HG03045 (cell line): Measurements from ENCODE around the gene TTPAL.

ENCODE experiments used
- ATAC-seq: cut with Tn5 transposase; IDR thresholded peaks from one replicate; pipeline ENCODE4 v1.9.1; 2021; ENCODE audit warnings: mild to moderate bottlenecking, moderate library complexity; ENCODE audit not compliant: unreplicated experiment

TTPAL gene, protein sequence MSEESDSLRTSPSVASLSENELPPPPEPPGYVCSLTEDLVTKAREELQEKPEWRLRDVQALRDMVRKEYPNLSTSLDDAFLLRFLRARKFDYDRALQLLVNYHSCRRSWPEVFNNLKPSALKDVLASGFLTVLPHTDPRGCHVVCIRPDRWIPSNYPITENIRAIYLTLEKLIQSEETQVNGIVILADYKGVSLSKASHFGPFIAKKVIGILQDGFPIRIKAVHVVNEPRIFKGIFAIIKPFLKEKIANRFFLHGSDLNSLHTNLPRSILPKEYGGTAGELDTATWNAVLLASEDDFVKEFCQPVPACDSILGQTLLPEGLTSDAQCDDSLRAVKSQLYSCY

DNA sequence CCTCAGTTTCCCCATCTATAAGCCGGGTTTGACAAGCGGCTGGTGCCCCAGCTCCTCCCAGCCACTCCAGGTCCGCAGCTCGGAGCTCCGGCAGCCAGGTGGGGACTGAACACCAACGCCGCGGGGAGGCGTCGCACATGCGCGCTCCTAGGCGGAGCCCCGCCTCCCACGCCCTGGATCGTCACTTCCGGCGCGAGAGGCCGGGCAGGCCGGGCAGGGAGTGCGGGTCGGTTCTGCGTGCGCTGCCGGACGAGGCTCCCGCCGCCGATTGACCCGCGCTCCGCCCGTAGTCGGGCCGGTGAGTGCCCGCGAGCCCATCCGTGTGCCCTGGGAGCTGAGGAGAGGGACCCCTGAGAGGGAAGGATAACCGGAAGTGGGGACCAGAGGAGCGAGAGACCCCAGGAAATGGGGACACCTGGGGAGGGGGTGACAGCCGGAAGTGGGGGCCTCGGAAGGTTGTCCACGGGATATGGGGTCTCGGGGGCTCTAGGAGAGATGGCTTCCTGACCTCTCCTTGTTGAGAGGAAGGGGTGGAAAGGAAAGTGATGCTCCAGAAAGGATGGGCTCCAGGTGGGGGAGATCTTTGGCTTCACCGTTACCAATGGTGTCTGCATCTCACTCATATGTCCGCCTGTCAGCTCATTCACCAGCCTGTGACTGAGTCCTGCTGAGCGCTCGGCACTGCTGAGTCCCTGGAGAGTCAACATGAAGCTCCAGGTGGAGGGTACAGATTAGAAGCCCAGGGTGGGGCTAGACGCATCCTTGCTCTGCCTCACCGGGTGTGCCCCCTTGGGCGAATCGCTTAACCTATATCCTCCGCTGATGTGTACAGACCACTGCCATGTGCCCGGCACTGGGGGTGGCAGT, at the start of gene TTPAL:
Gene TTPAL (plus strand): TSS at position 181 of the 867 bp plus-strand sequence. CDS start 4,126 bp downstream, outside the sequence.
- ATAC-seq: peak; percentile 91

DNA sequence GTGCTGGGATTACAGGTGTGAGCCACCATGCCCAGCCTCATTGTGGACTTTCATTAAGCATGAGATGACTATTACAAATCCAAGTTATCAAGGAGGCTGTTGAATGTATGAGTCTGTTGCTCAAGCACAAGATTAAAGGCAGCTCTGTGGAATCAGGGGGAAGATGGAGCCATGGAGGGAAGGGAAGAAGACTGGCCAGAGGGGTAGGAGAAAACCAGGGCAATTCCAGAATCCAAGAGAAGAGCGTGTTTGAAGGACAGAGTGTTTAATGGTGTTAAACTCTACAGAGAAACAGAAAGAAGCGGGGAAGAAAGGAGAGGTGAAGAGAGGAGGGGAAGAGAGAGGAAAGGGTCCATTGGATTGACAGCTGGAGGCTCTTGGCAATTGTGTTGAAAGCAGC, 49.8 kb upstream of the TTPAL start:
- no peak for ATAC-seq

DNA sequence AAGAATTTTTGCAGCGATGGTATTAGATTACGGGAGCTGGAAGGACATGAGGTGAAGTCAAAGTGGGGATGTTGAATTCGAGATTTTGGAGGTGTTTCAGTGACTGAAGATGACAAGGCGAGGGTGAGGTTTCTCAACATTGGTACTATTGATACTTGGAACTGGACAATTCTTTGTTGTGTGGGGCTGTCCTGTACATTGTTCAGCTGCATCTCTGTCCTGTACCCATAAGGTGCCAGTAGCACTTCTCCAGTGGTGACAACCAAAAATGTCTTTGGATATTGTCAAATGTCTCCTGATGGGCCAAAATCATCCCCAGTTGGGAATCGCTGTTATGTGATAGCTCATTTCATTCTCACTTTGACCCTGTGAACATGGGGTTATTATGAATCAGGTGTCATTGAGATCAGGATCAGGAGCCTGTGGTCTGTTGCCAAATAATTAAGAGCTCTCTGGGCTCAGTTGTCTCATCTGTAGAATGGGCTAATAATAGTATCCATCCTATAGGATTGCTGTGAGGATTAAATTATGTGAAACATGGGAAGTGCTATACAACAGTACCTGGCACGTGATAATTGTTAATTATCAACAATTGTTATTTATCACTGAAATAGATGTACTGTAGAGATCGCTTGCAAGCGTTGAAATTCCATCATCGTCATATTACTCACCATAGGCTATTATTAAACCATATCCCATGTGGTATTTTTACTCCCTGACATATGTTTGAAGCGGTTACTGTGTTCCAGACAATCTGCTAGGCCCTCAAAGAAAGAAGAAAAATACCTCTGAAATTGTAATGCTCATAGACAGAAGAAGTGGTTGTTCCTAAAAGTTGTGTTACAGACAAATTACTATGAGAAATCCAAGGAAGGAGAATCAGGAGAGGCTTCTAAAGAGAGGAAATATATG, 48.5 kb upstream of the TTPAL start:
- no peak for ATAC-seq

DNA sequence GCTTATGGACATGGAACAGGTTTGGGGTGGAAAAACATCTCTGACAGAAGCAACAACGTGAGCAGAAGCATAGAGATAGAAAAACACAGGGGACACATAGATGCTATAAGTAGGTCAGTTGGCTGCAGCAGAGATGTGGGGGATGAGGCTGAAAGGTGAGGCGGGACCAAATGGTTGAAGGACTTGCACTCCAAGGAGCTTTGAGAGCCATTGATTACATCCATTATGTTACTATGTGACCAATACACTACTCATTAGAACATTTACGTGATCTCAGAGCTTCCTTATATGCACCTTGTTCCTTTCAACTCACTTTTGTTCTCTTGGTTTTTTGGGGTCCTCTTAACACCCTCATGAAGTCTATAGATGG, 47.9 kb upstream of the TTPAL start:
- ATAC-seq: no peak

DNA sequence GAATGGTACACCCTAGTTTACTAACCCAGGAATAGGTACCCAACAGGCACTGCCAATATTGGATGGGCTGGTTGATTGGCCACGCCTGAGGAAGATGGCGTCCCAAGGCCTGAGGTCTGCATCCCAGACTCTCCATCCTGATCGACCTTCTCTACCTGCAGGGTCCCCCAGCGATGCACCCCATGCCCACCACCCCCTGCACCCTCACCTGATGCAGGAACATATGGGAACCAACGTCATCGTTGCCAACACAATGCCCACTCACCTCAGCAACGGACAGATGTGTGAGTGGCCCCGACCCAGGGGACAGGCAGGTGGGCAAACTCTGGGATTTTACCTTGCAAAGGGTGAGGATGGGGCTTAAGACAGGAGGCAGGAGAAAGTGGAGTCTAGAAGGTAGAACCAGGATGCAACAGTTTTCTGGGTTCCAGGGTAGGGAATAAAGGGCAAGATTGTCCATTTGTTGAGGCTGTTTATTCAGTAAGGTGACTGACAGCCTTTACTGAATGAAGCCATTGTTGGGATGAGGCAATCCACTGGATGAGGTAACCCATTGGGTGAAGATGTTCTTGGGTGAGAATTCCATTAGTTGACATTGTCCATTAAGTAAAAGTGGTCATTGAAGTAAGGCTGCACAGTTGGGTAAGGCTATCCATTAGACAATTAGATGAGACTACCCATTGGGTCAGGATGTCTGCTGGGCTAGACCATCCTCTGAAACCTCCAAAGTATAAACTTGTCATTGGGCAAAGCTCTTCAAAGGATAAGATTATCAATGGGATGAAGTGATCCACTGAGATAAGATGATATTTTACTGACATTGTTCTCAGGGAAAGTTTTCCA, 47.3 kb upstream of the TTPAL start:
- no peak for ATAC-seq

GRCh38 chr20:44429017-44429339, 46.7 kb upstream of the TTPAL start:
- no peak for ATAC-seq

DNA sequence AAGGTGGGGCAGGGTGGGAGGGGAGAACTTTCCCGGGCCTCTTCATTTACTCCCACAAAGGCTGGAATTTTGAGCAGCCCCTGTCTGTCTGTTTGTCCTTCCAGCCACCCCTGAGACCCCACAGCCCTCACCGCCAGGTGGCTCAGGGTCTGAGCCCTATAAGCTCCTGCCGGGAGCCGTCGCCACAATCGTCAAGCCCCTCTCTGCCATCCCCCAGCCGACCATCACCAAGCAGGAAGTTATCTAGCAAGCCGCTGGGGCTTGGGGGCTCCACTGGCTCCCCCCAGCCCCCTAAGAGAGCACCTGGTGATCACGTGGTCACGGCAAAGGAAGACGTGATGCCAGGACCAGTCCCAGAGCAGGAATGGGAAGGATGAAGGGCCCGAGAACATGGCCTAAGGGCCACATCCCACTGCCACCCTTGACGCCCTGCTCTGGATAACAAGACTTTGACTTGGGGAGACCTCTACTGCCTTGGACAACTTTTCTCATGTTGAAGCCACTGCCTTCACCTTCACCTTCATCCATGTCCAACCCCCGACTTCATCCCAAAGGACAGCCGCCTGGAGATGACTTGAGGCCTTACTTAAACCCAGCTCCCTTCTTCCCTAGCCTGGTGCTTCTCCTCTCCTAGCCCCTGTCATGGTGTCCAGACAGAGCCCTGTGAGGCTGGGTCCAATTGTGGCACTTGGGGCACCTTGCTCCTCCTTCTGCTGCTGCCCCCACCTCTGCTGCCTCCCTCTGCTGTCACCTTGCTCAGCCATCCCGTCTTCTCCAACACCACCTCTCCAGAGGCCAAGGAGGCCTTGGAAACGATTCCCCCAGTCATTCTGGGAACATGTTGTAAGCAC, 46.0 kb upstream of the TTPAL start:
- no peak for ATAC-seq

- no peak for ATAC-seq
Observed at GRCh38 chr20:44430270-44431065, 45.2 kb upstream of the TTPAL start.

- ATAC-seq: no peak
Observed at GRCh38 chr20:44431118-44431501, 44.6 kb upstream of the TTPAL start.

- no peak for ATAC-seq
Observed at GRCh38 chr20:44431502-44432234, 44.0 kb upstream of the TTPAL start.

DNA sequence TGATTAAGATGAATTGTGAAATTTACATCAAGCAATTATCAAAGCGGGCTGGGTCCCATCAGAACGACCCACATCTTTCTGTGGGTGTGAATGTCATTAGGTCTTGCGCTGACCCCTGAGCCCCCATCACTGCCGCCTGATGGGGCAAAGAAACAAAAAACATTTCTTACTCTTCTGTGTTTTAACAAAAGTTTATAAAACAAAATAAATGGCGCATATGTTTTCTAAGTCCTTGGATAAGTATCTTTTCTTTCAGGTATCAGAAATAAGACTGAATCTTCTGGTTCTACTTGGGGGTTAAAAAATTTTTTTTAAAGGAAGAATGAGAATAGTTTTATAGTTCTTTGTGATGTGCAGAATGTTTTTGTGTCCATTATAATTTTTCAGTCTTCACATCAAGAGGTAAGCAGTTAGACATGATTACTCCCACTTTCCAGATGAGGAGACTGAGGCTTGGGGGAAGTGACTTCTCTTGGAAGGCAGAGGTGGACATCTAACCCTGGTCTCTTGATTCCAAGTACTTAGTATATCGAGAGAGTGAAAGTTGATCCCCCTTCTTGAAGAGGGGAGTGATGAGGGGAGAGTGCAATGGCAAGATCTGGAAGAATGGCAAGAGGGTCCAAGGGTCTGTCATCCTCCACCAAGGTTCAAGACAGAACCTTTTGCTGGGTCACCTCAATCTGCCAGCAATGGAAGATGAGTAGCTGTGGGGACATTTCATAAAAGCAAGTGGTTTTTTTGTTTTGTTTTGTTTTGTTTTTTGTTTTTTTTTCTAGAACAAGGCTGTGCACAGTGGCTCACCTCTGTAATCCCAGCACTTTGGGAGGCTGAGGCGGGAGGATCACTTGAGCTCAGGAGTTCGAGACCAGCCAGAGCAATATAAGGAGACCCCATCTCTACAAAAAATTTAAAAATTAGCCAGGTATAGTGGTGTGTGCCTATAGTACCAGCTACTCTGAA, 42.8 kb upstream of the TTPAL start:
- no peak for ATAC-seq

- no peak for ATAC-seq
Observed at GRCh38 chr20:44433751-44434538, 41.7 kb upstream of the TTPAL start.

DNA sequence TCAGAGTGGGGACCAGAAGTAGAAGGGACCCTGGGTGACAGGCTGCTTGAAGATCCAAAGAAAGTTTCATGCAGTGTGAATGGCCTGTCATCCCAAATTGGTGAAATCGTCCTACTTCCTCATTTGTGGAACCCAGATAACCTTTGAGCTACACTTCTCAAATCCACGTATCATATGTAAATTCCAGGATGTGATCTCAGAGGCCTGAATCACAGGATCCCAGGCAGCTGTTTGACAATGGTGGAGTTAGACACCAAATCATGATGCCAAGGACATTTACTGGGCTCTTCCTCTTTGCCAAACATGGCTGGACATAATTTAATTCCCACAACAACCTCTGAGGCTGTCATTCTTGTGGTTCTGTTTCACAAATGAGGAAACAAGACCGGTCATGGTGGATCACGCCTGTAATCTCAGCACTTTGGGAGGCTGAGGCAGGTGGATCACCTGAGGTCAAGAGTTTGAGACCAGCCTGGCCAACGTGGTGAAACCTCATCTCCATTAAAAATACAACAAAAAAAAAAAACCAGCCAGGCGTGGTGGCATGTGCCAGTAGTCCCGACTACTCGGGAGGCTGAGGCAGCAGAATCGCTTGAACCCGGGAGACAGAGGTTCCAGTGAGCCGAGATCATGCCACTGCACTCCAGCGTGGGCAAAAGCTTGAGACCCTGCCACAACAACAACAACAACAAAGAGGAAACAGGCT, 39.9 kb upstream of the TTPAL start:
- ATAC-seq: no peak

- no peak for ATAC-seq
Observed at GRCh38 chr20:44436393-44436792, 39.3 kb upstream of the TTPAL start.

DNA sequence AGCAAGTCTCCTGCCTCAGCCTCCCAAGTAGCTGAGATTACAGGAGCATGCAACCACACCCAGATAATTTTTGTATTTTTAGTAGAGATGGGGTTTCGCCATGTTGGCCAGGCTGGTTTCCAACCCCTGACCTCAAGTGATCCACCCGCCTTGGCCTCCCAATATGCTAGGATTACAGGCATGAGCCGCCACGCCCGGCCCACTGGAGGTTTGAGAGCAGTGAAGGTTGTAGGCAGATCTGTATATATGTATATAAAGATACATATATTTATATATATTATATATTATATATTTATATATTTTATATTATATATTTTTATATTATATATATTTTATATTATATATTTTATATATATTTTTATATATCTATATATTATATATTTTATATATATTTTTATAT, 38.2 kb upstream of the TTPAL start:
- no peak for ATAC-seq
